Subcutaneous adipose tissue (tissue), 4 donors: Measurements from ENCODE around the gene CPAMD8. TPM values are rescaled to one million over a fixed set of nuclear protein-coding genes. Genes with fewer than 3 reads are reported as not detected.

Experiments
- CTCF ChIP-seq: fragments of 450-650 bp; IDR thresholded peaks from one replicate; pipeline ENCODE4 v1.5.1; 2016; ENCODE audit warnings: low read depth, mild to moderate bottlenecking, control low read depth, antibody characterized with exemption, moderate library complexity
- total RNA-seq, 4 donors: library from RNA; depleted of rRNA; stranded (reverse); fragments of >200 nt; gene quantifications; one replicate each; pipeline ENCODE4 v1.1.0, GENCODE V29; 2016

Gene CPAMD8
- total RNA-seq, 4 donors from 2014 or later = 3.7 to 75.5 (median 22.0) TPM

GRCh38 chr19:16892436-16892835, 134.2 kb downstream of the CPAMD8 start:
- no peak for TF ChIP-seq CTCF

- TF ChIP-seq CTCF = no peak
These were observed 134.8 kb downstream of the CPAMD8 start for GRCh38 chr19:16891696-16892382.

GRCh38 chr19:16890461-16891184, 136.0 kb downstream of the CPAMD8 start:
- TF ChIP-seq CTCF = no peak

DNA sequence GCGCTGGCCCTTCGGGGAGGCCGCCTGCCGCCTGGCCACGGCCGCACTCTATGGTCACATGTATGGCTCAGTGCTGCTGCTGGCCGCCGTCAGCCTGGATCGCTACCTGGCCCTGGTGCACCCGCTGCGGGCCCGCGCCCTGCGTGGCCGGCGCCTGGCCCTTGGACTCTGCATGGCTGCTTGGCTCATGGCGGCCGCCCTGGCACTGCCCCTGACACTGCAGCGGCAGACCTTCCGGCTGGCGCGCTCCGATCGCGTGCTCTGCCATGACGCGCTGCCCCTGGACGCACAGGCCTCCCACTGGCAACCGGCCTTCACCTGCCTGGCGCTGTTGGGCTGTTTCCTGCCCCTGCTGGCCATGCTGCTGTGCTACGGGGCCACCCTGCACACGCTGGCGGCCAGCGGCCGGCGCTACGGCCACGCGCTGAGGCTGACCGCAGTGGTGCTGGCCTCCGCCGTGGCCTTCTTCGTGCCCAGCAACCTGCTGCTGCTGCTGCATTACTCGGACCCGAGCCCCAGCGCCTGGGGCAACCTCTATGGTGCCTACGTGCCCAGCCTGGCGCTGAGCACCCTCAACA, 136.6 kb downstream of the CPAMD8 start:
- no peak for TF ChIP-seq CTCF

DNA sequence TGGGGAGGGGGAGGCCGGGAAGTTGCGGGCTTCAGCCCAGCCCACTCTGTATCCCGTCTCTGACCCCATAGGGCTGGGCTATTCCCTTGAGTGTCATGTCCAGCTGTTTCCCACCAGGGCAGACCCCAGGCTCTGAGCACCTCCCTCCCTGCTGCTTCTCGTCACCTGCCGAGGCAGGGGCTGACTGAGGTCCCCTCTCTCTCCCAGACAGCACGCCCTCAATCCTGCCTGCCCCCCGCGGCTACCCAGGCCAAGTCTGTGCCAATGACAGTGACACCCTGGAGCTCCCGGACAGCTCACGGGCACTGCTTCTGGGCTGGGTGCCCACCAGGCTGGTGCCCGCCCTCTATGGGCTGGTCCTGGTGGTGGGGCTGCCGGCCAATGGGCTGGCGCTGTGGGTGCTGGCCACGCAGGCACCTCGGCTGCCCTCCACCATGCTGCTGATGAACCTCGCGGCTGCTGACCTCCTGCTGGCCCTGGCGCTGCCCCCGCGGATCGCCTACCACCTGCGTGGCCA, 137.2 kb downstream of the CPAMD8 start:
- no peak for TF ChIP-seq CTCF

DNA sequence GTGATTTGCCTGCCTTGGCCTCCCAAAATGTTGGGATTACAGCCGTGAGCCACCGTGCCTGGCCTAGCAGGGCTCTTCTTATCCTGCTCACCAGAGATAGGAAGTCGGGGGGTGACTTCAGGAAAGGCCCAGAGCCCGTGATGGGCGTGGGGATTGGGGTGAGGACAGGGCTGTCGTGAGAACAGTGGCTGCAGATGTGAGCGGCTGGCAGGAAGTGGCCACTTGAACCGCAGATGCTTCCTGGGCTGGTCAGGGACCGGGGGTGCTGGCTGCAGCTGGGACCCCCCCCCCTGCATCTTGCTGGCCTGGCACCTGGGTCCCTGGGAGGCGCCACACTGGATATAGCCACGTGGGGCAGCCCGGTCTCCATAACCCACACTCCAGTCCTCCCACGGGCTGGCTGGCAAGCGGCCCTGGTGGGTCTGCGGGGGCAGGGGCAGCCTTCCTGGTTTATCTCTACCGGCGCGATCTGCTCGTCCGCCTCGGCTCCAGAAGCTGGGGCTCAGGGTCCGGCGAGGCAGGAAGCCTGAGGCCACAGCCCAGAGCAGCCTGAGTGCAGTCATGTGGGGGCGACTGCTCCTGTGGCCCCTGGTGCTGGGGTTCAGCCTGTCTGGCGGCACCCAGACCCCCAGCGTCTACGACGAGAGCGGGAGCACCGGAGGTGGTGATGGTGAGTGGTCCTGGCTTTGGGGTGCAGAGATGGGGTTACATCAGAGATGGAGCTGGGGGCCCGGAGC, 137.8 kb downstream of the CPAMD8 start, which contains the start of gene F2RL3:
TSS of gene F2RL3 (plus strand) at position 371 of the 737 bp plus-strand sequence. CDS start at position 562, 191 bp downstream.
- TF ChIP-seq CTCF = no peak
